Motor neuron (in vitro differentiated cells): ENCODE measurements around the gene ZNF485. TPM values are rescaled to one million over a fixed set of nuclear protein-coding genes. Genes with fewer than 3 reads are reported as not detected.

Source experiments
- ATAC-seq, 8 experiments: fragments of 200-7000 bp; cut with Tn5 transposase; replicated peaks in 6 of 8; 2 replicates each; pipeline ENCODE4 v1.8.0; 2021; ENCODE audit warnings: mild to moderate bottlenecking in 8 of 8, moderate library complexity in 8 of 8
- H3K27ac ChIP-seq, 2 donors: fragments of 250-450 bp; sonication (Bioruptor Pico); 2 replicates each; pipeline ENCODE4 v1.9.0; 2021; ENCODE audit warnings: antibody characterized with exemption in 2 of 2, mild to moderate bottlenecking in 2 of 2, moderate library complexity in 1 of 2
- H3K4me1 ChIP-seq, 2 donors: fragments of 250-450 bp; sonication (Bioruptor Pico); replicated peaks in 1 of 2; 2 replicates each; pipeline ENCODE4 v1.6.1; 2021; ENCODE audit warnings: antibody characterized with exemption in 2 of 2, mild to moderate bottlenecking in 2 of 2, moderate library complexity in 1 of 2
- H3K4me3 ChIP-seq, 5 donors: fragments of 250-450 bp; sonication (Bioruptor Pico); 2 replicates each; pipeline ENCODE4 v1.9.0; 2021; ENCODE audit warnings: antibody characterized with exemption in 5 of 5, mild to moderate bottlenecking in 5 of 5, moderate library complexity in 4 of 5
- WGBS, 10 experiments: fragments of 450-650 bp; shearing (Covaris generic); methylation state at CpG; one replicate each; pipeline ENCODE4 v1.0.0; 2022; 5-methylcytosine and 5-hydroxymethylcytosine counted together
- in situ Hi-C, 9 experiments: fragments of 400-800 bp; cut with MboI; loops; one replicate each; pipeline ENCODE4 v1.15.0; 2021; ENCODE audit warnings: low sequenced_read_pairs in 9 of 9, low pct_unique_long_range_greater_than_20kb in 2 of 9; ENCODE audit not compliant: unreplicated experiment in 9 of 9
- total RNA-seq, 8 experiments: library from RNA; unstranded; fragments of 300-600 nt; gene quantifications; 2 replicates each; pipeline versions ENCODE4 v1.2.3 to v1.2.4, GENCODE V29; 2022

ZNF485 gene
- total RNA-seq = 1 to 10 TPM; 3.0 to 7.5 (median 5.7) TPM

DNA sequence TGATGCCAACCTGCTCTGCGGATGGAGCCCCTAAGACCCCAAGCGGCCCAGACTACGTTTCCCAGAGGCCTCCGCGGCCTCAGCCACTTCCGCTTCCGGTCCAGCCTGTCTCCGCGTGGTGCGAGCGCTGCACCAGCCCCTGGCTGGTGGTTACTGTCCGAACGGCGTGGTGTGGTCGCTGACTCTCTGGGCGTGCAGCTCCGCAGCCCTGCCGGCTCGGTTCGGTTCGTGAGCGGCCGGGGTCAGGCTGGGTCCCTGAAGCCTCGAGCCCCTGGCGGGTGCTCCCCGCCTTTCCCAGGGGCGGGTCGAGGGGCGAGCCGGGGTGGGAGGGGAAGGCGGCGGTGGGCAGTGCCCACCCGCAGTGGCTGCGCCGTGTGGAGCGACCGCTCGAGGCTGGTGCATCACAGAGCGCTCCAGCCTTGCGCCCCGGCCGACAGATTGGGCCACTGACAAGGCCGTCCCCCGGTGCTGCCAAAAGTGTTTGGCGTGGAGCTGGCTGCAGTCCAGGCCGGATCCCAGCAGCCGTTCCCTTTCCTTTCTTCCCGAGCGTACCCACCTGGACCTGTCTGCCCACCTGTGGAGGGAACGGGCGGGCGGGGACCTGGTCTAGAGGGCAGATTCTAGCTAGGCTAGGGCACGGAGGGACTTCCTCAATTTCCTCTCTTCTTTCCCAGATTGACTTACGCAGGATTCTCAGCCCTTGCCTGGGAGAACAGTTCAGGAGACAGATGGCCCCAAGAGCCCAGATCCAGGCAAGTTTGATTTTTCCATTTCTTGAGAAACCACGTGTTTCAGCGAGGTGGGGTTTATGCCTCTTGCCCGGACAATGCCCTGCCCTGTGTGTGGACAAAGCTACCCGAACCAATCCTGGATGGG, at the start of gene ZNF485:
Gene ZNF485, plus strand, starts transcription at position 116 of the 876 bp plus-strand sequence. Its CDS starts 613 bp downstream, at position 729.
- ATAC-seq = peak; percentile 98 to 100 (median 99)
- in situ Hi-C loops = no loop called here
- Histone ChIP-seq H3K27ac (peak within 1 kb of the TSS; percentile 48 to 59), H3K4me1 (peaks cover 8 to 11% of the 10 kb centered on the region in 2 donors), H3K4me3 (peak within 1 kb of the TSS; percentile 82 to 95 (median 87))
- WGBS, 10 experiments = 0 to 60% (median 3%) methylated on average over 1 to 11 of the region's 58 CpGs; no CpG with 5 or more reads in 6 of the 10 experiments

- no peaks in the 10 kb centered on the region for H3K4me1 ChIP-seq
- in situ Hi-C loops = no loop called here
- WGBS, 10 experiments = 0 to 100% (median 90%) methylated on average over 1 to 4 of the region's 4 CpGs; no CpG with 5 or more reads in 5 of the 10 experiments
- no peak for ATAC-seq
- no peak overlapping the region for H3K27ac ChIP-seq
- H3K4me3 ChIP-seq = no peak overlapping the region
Observed at GRCh38 chr10:43557214-43557613, 49.0 kb upstream of the ZNF485 start.

DNA sequence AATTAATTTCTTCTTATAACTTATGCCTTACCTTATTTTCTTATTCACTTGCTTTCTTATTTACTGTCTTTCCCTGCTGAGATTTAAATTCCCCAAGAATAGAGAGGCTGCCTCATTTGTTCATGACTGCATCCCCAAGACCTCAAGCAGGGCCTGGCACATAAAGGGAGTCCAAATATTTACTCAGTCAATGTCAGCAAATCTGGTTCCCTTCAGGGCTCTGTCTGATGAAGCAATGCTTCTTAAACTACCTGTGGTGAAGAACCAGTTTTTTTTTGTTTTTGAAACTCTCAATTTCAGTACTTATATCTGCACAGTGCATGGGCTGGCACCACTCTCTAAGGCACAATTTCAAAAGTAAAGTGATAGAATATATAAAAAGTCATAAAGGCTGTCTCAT, 36.6 kb upstream of the ZNF485 start:
- in situ Hi-C loops = no loop called here
- no peak overlapping the region for H3K4me3 ChIP-seq
- H3K27ac ChIP-seq = no peak overlapping the region
- H3K4me1 ChIP-seq = peaks cover 0 to 13% of the 10 kb centered on the region in 2 donors
- ATAC-seq = no peak

- ATAC-seq = no peak
- Histone ChIP-seq H3K4me3 (no peak overlapping the region), H3K27ac (no peak overlapping the region), H3K4me1 (peaks cover 0 to 13% of the 10 kb centered on the region in 2 donors)
- in situ Hi-C loops = no loop called here
- WGBS, 10 experiments = 17 to 100% (median 86%) methylated on average over 1 of the region's 1 CpG; no CpG with 5 or more reads in 5 of the 10 experiments
Observed at GRCh38 chr10:43570971-43571370, 35.3 kb upstream of the ZNF485 start.

GRCh38 chr10:43573250-43574000, 32.8 kb upstream of the ZNF485 start:
- peak overlapping the region; percentile 9 to 79 for H3K27ac ChIP-seq
- peak overlapping the region; percentile 47 to 85 (median 54) for H3K4me3 ChIP-seq
- in situ Hi-C loops = no loop called here
- 0 to 83% (median 48%) methylated on average over 1 to 8 of the region's 14 CpGs; no CpG with 5 or more reads in 1 of the 10 experiments for WGBS, 10 experiments
- peak in 5 of 8 experiments; percentile 16 to 39 (median 25) for ATAC-seq
- peaks cover 0 to 13% of the 10 kb centered on the region in 2 donors for H3K4me1 ChIP-seq

- Histone ChIP-seq H3K27ac (peak within 1 kb of the TSS; percentile 9 to 79), H3K4me1 (peaks cover 0 to 13% of the 10 kb centered on the region in 2 donors), H3K4me3 (peak within 1 kb of the TSS; percentile 47 to 85 (median 54))
- in situ Hi-C loops = no loop called here
- WGBS, 10 experiments = 0 to 17% (median 4%) methylated on average over 2 to 26 of the region's 78 CpGs; no CpG with 5 or more reads in 2 of the 10 experiments
- peak; percentile 90 to 97 (median 96) for ATAC-seq
Observed at GRCh38 chr10:43574001-43574892, 32.0 kb upstream of the ZNF485 start, which contains the start of gene ZNF239. Gene ZNF239 (minus strand): TSS chr10:43574616. CDS start chr10:43558079, 16,537 bp downstream.

DNA sequence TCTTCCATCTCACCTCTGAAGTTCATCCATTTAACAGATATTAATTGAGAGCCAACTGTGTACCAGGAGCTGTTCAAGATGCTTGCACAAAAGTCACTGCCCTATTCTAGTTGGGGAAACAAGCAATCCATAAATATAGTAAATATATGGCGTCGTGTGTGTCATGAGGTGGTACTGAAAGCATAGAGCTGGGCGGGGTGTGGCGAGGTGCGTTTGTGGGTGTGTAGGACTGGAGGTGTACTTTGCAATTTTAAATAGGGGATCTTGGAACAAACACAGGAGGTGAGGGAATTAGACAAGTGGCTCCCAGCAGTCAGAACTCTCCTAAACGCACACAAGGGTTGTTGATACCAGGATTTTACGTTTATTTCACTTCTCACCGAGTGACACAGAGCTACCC, 31.3 kb upstream of the ZNF485 start:
- ATAC-seq = no peak
- in situ Hi-C loops = no loop called here
- H3K4me3 ChIP-seq = peak overlapping the region; percentile 47 to 85 (median 54)
- 79 to 100% (median 90%) methylated on average over 1 to 8 of the region's 8 CpGs; no CpG with 5 or more reads in 1 of the 10 experiments for WGBS, 10 experiments
- peak overlapping the region in 1 of 2 donors; percentile 25 for H3K27ac ChIP-seq
- peaks cover 0 to 13% of the 10 kb centered on the region in 2 donors for H3K4me1 ChIP-seq

GRCh38 chr10:43576062-43576461, 30.2 kb upstream of the ZNF485 start:
- 95 to 100% (median 97%) methylated on average over 1 to 5 of the region's 5 CpGs; no CpG with 5 or more reads in 1 of the 10 experiments for WGBS, 10 experiments
- in situ Hi-C loops = no loop called here

GRCh38 chr10:43576580-43576979, 29.7 kb upstream of the ZNF485 start:
- 70 to 100% (median 86%) methylated on average over 1 to 4 of the region's 5 CpGs; no CpG with 5 or more reads in 3 of the 10 experiments for WGBS, 10 experiments
- Histone ChIP-seq H3K4me3 (no peak overlapping the region), H3K27ac (no peak overlapping the region), H3K4me1 (peaks cover 0 to 13% of the 10 kb centered on the region in 2 donors)
- in situ Hi-C loops = no loop called here
- no peak for ATAC-seq

More at GRCh38 chr10:43576062-43576461, 30.2 kb upstream of the ZNF485 start:
- Histone ChIP-seq H3K4me3 (no peak overlapping the region), H3K27ac (no peak overlapping the region), H3K4me1 (peaks cover 0 to 13% of the 10 kb centered on the region in 2 donors)
- no peak for ATAC-seq

- in situ Hi-C loops = no loop called here
- Histone ChIP-seq H3K4me3 (no peak overlapping the region), H3K4me1 (no peaks in the 10 kb centered on the region), H3K27ac (no peak overlapping the region)
- no peak for ATAC-seq
- 40 to 92% (median 60%) methylated on average over 1 to 4 of the region's 4 CpGs; no CpG with 5 or more reads in 4 of the 10 experiments for WGBS, 10 experiments
Observed at GRCh38 chr10:43584051-43584450, 22.2 kb upstream of the ZNF485 start.

DNA sequence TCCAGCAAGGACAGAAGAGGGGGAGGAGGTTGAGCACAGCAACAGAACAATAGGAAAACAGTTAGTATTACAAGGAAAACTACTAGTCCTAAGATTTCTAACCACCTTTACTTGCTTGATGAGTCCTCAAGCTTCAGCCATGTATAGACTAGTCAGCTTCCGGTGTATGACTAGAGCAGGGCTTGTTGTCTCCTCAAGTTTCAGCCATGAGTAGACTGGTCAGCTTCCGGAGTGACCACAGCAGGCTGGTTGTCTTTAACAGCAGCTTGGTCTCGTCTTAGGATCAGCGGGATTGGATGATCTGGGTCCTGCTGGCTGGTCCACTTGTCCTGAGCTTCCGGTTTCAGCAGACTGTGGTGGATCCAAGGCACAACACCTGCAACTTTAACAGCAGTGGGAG, 21.2 kb upstream of the ZNF485 start:
- ATAC-seq = no peak
- 41 to 100% (median 67%) methylated on average over 1 to 3 of the region's 5 CpGs; no CpG with 5 or more reads in 5 of the 10 experiments for WGBS, 10 experiments
- in situ Hi-C loops = no loop called here

More for the DNA sequence above, 21.2 kb upstream of the ZNF485 start:
- H3K27ac ChIP-seq = no peak overlapping the region
- no peak overlapping the region for H3K4me3 ChIP-seq
- no peaks in the 10 kb centered on the region for H3K4me1 ChIP-seq
